NCI-H526 (cell line): Measurements from ENCODE around the gene GDPD3.
"Not testable (repeated sequence)": the region's sequence is repeated elsewhere in the genome, so short reads cannot be mapped to it uniquely, and the experiment has no call there.

ENCODE experiments used
- DNase-seq, 2 experiments: peaks; one replicate each; lab custom pipeline; 2025; lab: John Stamatoyannopoulos, UW

The GDPD3 gene, protein sequence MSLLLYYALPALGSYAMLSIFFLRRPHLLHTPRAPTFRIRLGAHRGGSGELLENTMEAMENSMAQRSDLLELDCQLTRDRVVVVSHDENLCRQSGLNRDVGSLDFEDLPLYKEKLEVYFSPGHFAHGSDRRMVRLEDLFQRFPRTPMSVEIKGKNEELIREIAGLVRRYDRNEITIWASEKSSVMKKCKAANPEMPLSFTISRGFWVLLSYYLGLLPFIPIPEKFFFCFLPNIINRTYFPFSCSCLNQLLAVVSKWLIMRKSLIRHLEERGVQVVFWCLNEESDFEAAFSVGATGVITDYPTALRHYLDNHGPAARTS

DNA sequence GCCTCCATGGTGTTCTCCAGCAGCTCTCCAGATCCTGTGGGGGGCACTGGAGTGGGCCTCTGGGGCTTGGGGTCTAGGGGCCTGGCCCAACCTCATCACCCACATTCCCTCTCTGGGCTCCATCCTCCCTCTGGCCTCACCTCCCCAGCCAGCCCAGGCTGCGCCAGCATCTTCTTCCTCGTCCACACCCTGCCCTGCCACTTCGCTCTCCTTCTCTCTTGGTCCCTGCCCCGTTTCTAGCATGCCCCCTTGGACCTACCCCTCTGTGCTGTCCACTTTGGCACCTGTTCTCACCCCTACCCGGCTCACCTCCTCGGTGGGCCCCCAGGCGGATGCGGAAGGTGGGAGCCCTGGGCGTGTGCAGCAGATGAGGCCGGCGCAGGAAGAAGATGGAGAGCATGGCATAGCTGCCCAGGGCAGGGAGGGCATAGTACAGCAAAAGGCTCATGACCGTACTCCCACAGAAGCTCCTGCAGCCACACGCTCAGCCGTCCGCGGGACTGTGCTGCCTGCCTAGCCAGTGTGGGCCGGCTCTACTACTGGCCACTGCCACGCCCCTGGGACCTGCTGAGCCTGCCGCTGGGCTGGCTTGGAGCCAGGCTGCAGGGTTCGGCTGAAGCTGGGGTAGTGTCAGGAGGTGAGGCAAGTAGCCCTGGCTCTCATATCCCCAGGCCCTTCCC is at the start of gene GDPD3:
Gene GDPD3, minus strand, starts transcription at position 507 of the 680 bp plus-strand sequence. Its CDS starts 59 bp downstream, at position 448.
- DNase-seq = no peak

DNA sequence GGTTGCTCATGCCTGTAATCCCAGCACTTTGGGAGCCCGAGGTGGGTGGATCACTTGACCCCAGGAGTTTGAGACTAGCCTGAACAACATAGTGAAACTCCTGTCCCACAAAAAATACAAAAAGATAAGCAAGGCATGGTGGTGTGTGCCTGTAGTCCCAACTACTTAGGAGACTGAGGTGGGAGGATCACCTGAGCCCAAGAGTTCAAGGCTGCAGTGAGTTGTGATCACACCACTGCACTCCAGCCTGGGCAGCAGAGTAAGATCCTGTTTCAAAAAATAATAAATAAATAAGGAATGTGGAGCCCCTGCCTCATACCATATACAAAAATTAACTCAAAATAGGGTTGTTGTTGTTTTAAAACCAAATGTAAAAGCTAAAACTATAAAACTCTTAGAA is 43.9 kb upstream of the GDPD3 start:
- no peak for DNase-seq

DNA sequence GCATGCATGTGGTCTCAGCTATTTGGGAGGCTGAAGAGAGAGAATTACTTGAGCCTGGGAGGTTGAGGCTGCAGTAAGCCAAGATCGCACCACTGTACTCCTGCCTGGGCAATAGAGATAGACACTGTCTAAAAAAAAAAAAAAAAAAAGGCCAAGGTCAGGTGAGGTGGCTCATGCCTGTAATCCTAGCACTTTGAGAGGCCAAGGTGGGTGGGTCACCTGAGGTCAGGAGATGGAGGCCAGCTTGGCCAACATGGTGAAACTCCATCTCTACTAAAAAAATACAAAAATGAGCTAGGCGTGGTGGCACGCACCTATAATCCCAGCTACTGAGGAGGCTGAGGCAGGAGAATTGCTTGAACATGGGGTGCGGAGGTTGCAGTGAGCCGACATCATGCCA is 41.9 kb upstream of the GDPD3 start:
- no peak for DNase-seq

DNA sequence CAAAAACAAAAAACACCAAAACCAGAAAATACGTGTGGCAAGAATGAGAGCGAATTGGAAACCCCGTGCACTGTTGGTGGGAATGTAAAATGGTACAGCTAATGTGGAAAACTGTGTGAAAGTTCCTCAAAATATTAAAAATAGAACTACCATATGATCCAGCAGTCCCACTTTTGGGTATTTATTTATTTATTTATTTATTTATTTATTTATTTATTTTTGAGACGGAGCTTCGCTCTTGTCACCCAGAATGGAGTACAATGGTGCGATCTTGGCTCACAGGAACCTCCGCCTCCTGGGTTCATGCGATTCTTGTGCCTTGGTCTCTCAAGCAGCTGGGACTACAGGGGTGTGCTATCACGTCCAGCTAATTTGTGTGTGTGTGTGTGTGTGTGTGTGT is 39.2 kb upstream of the GDPD3 start:
- DNase-seq = no peak

DNA sequence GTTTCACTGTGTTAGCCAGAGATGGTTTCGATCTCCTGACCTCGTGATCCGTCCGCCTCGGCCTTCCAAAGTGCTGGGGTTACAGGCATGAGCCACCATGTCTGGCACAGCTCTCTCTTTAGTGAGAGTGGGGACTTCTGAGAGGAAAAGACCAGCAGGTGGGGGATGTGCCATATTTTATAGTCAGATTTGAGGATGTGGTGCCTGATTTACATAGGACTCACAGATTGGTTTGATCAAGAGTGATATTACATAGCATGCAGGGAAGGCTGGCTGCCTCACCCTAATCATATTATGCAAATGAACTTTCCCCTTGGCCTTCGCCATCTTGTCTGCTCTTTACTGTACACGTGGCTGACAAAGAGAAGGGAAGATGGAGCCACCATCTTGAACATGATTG is 37.8 kb upstream of the GDPD3 start:
- DNase-seq = peak; percentile 25 to 57

DNA sequence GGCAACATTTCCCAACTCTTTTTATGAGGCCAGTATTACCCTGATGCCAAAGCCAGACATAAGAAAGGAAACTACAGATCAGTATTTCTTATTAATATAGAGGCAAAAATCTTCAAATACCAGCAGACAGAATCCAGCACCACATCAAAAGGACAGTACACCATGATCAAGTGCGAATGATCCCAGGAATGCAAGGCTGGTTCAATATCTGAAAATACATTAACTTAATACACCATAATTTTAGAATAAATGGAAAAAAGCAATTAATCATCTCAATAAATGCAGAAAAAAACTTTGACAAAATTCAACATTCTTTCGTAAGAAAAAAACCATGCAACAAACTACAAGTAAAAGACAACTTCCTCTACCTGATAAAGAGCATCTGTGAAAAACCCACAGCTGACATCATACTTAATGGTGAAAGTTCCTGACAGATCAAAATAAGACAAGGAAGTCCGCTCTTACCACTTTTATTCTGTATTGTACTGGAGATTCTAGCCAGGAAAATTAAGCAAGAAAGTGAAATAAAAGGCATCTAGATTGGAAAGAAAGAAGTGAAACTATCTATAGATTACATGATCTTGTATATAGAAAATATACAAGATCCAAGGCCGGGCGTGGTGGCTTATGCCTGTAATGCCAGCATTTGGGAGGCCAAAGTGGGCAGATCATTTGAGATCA is 36.1 kb upstream of the GDPD3 start:
- DNase-seq = no peak

DNA sequence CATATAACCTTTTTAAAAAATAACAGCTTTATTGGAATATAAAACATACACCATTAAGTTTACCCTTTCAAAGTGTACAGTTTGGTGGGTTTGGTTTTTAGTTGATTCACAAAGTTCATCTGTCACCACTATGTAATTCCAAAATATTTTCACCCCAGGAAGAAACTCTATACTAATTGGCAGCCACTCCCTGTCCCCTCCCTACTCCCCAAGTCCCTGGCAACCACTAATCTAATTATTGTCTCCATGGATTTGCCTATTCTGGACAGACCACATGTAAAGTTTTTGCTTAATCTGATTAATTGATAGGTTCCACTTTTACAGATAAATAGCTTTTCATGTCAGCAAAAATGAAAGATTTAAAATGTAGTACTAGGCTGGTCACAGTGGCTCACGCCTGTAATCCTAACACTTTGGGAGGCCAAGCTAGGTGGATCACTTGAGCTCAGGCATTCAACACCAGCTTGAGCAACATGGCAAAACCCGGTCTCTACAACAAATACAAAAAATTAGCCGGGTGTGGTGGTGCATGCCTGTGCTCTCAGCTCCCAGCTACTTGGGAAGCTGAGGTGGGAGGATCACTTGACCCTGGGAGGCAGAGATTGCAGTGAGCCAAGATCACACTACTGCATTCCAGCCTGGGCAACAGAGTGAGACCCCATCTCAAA is 34.6 kb upstream of the GDPD3 start:
- no peak for DNase-seq

DNA sequence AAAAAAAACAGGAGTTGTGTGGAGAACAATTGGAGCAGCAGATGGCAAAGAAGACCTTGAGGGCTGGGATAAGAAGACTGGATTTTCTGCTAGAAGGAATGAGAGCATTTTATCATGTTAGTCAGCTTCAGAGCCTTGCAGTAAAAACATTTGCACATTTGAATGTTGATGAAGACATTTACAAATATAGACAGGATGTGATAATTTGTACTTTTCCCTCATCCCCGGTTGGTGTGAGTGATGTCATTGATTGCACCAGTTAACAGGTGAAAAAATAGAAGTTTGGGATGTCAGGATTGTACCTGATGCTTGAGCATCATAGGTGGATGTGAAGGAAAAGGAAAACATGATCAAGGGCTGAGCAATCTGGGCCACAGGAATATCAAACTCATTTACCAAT is 32.3 kb upstream of the GDPD3 start:
- DNase-seq = no peak

DNA sequence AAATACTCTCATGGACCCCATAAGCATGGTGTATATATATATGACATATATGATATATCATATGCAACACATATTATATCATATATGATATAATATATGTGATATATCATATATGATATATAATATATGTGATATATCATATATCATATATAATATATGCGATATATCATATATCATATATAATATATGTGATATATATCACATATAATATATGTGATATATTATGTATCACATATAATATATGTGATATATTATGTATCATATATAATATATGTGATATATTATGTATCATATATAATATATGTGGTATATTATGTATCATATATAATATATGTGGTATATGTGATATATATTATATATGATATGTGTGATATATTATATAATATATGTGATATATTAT is 31.6 kb upstream of the GDPD3 start:
- DNase-seq = no peak

DNA sequence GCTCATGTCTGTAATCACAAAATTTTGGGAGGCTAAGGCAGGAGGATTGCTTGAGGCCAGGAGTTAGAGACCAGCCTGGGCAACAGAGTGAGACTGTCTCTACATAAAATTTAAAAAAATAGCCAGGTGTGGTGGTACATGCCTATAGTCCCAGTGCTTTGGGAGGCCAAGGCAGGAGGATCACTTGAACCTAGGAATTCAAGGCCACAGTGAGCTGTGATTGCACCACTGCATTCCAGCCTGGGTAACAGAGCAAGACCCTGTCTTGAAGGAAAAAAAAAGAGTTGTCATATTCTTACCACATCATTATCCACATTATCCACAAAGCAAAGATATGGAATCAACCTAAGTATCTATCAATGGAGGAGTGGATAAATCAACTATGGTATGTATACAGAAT is 30.7 kb upstream of the GDPD3 start:
- no peak for DNase-seq

DNA sequence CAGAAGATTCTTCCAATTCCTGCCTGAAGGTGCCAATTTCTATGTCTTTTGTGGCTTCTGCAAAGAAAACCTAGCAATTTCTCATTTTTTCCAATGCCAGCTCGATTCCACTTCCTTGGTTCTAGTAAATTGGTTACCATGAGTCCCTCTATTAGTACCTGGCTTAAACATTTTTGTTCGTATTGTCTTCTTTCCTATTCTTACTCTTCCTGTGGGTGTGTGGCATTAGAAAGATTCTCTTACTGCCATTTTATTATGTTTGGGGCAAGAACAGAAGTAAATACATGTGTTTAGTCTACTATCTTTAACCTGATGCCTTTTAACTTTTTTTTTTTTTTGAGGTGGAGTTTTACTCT is 30.0 kb upstream of the GDPD3 start:
- no peak for DNase-seq

DNA sequence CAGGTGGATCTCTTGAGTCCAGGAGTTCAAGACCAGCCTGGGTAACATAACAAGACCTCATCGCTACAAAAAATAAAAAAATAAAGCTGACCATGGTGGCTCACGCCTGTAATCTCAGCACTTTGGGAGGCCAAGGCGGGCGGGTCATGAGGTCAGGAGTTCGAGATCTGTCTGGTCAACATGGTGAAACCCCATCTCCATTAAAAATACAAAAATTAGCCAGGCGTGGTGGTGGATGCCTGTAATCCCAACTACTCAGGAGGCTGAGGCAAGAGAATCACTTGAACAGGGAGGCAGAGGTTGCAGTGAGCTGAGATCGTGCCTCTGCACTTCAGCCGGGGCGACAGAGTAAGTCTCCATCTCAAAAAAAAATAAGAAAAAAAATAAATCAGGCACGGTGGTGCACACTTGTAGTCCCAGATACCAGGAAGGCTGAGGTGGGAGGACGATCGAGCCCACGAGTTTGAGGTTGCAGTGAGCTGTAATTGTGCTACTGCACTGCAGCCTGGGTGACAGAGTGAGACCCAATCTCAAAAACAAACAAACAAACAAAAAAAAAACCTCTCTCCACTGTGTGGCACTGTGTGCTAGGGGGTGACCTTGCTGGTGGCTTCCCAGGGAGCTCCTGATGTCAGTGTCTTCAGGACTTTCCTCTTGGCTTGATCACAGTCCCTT is 29.5 kb upstream of the GDPD3 start:
- DNase-seq = peak in 1 of 2 experiments; percentile 41

DNA sequence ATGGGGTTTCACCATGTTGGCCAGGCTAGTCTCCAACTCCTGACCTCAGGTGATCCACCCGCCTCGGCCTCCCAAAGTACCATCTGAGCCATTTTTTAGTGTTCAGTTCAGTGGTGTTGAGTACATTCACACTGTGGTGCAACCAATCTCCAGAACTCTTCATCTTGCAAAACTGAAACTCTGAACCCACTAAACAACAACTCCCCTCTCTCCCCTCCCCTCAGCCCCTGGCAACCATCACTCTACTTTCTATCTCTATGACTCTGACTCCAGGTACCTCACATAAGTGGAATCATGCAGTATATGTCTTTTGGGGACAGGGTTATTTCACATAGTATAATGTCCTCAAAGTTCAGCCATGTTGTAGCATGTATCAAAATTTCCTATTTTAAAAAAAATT is 28.4 kb upstream of the GDPD3 start:
- DNase-seq = no peak

DNA sequence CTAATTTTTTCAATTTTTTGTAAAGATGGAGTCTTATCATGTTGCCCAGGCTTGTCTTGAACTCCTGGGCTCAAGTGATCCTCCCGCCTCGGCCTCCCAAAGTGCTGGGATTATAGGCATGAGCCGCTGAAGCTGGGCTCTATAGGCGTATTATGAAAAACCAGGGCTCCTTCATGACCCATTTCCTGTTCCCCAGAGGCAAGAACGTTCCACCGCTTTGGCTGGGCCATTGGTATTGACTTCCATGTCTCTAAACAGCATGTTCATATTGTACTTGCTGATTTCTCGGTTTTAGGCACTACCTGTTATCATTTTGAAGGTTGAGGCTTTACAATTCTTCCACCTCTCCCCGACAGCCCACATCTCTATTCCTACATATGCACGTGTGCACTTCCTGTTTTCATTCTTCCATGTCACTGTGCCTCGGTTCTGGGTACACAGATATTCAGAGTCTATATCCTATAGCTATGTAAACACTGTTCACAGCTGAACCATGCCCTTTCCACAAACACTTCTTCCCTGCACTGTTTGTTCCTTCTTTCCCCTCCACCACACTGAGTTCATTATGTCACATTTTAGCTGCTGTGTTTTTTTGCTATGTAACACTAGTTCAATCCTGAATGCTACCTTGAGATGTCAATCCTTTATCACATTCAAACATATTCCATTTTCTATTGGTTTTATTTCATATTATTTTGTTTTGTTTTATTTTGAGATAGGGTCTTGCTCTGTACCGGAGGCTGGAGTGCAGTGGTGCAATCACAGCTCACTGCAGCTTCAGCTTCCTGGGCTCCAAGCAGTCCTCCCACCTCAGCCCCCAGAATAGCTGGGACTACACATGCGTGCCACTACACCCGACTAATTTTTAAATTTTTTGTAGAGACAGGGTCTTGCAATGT is 26.5 kb upstream of the GDPD3 start:
- no peak for DNase-seq

DNA sequence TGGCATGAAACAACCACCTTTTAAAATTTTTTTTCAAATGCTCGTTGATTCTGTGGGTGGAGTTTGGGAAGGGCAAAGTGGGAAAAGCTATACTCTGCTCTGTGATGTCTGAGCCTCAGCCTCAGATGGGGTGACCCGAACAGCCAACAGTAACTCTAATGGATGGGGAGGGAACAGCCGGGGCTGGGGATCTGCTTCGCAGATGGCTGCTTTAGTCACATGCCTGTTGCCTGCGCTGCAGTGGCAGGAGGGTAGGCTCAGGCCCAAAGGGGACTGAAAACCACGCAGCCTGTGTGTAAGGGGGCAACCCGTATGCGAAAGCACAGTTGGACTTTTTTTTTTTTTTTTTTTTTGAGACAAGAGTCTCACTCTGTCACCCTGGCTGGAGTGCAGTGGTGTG is 24.6 kb upstream of the GDPD3 start:
- DNase-seq = no peak

DNA sequence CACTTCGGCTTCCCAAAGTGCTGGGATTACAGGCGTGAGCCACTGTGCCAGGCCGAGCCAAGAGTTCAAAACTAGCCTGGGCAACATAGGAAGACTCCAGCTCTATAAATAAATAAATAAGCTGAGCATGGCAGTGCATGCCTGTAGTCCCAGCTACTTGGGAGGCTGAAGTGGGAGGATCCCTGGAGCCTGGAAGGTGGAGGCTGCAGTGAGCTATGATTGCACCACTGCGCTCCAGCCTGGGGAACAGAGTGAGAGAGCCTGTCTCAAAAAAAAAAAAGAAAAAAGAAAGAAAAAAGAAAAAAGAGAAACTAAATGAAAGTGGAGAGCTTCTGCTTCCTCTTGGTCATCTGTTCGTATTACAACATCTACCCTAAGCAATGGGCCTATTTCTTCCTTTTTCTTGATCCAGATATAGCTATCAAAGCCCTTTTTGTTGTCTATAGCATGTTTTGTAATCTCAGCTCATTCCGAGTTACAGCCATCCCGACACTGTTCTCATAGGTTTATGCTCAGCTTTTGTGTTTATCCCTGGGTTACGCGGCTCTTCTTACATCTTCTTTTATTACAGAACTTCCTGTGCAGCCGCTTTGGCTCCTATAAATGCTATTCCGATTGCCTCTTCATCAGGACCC is 23.8 kb upstream of the GDPD3 start:
- no peak for DNase-seq

DNA sequence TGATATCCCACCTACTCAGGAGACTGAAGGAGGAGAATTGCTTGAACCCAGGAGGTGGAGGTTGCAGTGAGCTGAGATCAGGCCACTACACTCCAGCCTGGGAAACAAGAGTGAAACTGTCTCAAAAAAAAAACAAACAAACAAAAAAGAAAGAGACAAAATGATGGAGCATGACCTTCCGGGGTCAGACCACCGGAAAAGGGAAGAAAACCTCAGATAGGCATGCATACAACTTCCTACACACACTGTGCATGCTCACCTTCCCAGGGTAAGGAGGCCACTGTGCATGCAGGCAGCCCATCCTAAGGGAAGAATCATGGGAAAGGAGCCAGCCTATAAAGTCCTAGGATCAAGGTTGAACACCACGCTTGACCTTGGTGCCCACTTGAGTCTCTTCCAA is 19.3 kb upstream of the GDPD3 start:
- DNase-seq = no peak

DNA sequence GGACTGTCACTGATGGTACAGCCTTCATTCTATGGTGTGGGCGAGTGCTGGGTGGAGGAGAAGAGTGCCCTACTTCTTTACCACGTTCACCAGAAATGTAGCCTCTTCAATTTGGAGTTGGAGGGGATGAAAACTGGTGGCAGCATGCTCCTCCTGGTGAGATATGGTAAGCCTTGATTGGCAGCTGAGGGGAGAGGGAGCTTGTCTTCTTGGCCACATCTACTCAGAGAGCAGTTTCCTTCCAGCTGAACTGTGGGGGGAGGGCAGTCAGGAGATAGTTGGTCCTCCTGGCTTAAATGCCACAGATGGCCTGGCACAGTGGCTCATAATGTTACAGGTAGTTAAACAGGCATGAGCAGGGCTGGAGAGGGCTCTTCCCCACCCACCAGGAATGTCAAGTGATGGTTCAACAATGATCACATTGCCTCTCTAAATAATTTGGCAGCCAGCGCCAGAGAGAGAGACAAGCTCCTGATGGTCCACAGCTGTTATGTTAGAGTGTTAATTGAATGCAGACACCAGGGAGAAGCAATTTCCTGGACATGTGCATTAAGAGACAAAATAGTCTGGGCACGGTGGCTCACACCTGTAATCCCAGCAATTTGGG is 18.6 kb upstream of the GDPD3 start:
- DNase-seq = no peak

DNA sequence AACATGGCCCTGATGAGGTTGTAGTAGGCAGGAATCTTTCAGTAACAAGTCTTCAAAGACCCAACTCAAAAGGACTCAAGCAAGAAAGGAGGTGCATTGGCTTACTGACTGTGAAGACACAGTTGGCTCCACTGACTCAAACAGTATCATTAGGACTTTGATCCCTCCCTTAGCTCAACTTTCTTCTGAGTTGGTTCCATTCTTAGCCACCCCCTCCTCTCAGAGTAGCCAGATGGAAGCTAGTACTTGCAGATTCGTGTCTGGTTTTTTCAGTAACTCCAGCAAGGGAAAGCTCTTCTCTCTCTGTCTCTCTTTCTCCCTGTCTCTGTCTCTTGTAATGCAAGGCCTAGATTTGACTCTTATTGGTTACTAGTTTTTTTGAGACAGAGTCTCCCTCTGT is 14.7 kb upstream of the GDPD3 start:
- no peak for DNase-seq

DNA sequence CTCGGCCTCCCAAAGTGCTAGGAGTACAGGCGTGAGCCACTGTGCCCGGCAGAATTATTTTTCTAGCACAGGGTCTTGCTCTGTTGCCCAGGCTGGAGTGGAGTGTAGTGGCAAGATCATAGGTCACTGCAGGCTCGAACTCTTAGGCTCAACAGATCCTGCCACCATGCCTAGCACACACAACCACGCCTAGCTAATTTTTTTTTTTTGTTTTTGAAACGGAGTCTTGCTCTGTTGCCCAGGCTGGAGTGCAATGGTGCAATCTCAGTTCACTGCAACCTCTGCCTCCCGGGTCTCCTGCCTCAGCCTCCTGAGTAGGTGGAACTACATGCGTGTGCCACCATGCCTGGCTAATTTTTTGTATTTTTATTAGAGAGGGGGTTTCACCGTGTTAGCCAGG is 12.4 kb upstream of the GDPD3 start:
- not testable (repeated sequence) for DNase-seq
